GM21447 (cell line): Measurements from ENCODE around the gene FHAD1.
"Not testable (repeated sequence)": the region's sequence is repeated elsewhere in the genome, so short reads cannot be mapped to it uniquely, and the experiment has no call there.

Experiments
- ATAC-seq: cut with Tn5 transposase; IDR thresholded peaks from one replicate; pipeline ENCODE4 v1.9.1; 2021; ENCODE audit not compliant: unreplicated experiment

The FHAD1 gene

DNA sequence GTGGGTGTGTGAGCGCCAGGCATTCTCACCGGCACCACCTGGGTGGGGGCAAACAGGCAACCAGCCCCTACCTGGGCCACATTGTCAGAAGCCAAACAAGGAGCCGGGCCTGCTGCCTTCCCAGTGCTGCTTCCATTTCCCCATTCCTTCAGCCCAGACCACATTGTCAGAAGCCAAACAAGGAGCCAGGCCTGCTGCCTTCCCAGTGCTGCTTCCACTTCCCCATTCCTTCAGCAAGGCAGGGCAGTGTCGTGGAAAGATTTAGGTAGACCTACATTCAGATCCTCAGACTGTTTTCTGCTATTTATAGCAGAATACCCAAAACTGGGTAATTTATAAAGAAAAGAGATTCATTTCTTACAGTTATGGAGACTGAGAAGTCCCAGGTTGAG is 115.7 kb downstream of the FHAD1 start:
- no peak for ATAC-seq

DNA sequence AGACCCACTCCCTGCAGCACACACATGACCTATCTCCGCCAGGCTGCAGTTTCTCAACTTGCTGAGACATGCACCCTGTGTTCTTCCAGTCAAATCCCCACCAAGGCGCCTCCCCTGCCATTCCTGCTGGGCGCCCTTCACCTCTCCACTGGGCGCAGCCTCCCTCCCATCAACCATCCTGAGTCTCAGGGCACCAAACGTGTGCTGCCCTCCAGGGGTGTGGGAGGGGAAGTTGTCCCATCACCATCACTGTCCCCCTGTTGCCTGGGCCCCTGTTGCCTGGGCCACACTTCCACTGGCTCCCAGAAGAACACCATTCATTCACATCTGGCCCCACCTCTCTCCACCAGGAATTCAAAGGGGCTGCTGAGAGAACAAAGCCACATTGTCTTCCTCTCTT is 117.7 kb downstream of the FHAD1 start:
- no peak for ATAC-seq

DNA sequence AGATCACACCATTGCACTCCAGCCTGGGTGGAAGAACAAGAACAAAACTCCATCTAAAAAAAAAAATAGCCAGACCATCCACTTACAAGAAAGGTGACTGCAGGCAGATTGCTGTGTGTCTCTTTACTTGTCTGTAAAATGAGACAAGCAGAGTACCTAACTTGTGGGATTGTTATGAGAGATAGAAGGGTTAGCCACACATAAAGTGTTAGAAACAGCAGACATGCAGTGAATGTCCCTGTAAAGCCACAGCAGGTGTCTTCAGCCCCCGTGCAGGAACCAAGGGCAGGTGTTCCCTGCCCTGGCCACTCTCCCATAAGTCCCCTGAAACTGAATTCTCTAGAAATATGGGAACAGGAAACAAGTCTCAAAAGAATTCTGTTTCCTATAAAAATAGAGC is 121.9 kb downstream of the FHAD1 start:
- no peak for ATAC-seq

DNA sequence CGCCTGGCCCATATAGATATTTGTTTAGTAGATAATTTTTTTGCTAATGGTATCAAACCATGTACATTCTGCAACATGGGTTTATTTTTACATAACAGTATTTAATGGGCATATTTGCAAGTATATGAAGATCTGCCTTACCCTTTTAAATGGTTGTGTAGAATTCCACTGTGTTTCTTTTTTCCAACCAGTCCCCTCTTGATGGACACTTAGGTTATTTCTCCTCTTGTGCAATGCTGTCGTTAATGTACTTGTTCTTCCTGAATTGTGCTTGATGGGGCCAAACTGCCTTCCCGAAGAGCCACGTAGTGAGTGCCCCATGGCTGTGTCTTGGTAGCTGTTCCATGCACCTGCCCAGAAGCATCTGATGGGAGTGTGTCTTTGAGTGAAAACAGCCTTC is 123.2 kb downstream of the FHAD1 start:
- no peak for ATAC-seq

DNA sequence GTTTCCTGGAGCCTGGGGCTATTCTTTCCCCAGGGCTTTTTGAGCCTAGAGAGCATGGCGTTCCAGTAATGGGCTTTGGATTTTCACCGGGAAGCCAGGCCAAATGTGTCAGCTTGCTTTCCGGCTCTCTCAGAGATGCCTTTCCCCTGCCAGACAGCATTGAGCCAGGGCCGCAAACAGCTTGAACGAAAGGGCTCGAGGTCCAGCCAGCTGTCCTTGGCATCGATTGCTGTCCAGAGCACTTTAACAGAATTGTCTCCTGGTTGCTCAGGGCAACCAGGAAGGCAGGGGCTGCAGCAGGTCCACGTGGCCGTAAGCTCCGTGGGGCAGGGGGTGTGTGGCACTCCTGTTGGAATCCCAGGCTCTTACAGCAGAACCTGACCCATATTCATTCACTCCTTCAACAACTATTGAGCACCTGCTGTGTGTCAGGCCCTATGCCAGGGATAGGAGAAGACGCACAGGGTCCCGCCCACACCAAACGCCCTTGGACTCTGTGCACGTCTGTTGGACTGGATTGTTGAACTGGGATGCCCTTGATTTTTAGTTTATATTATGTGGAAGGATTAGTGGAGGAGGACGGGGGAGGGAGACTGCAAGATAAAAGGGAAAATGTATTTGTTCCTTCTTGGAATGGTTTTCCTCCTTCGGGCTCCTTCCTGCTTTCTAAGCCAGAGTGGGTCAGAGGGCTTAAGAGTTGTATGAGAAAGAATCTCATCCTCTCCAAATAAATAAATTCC is 123.9 kb downstream of the FHAD1 start:
- no peak for ATAC-seq

DNA sequence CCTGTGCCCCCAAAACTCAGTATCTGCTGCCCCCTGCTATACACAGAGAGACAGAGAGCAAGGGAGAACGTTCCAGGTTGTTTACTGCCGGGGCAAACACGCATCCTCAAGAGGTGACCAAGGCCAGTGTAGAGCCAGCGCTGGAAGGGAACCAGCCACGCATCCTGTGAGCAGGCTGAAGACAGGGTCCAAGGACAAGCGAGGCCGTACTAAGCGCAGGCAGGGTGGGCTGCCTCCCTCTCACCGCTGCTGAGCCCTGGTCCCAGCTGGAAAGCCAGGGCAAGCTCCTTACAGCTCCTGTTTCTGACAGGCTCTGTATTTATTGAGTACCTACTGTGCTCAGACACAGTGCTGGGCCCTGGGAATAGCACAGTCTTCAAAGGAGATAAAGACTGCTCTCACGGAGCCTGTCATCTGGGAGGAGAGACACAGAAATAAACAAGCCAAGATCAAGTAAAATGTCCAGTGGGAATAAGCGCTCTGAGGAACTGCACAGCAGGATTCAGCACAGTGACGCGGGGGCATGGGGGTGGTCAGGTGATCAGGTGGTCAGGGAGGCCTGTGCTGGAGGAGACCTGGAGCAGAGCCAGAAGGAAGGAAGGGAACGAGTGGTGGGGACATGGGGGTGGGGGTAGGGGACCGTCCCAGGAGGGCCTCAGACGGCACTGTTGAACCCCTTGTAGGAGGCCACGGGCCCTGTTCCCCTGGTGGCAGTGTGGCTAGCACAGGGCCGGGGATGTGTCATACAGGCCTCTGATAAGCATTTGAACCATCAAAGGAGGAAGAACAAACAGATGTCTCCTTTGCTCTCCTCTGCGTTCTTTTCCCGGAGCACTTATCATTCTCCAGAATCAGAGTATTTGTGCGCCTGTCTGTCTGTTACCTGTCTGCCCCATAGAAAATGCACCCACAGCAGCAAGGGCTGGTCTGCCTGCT is 124.9 kb downstream of the FHAD1 start:
- ATAC-seq: no peak

DNA sequence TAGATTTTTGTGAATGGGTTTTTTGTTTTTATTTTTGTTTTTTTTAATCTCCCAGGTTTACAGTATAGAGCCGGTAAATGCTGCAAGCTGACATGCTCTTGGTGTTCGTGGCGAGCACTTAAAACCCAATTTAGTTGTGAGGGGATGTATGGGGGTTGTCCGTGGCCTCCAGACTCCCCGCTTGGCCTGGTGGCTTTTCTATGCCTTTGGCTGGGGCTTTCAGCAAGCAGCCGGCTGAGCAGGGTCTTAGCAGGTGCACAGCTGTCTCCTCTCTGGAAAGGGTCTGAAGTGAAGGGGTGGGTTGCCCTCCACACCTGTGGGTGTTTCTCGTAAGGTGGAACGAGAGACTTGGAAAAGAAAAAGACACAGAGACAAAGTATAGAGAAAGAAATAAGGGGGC is 131.7 kb downstream of the FHAD1 start:
- no peak for ATAC-seq

DNA sequence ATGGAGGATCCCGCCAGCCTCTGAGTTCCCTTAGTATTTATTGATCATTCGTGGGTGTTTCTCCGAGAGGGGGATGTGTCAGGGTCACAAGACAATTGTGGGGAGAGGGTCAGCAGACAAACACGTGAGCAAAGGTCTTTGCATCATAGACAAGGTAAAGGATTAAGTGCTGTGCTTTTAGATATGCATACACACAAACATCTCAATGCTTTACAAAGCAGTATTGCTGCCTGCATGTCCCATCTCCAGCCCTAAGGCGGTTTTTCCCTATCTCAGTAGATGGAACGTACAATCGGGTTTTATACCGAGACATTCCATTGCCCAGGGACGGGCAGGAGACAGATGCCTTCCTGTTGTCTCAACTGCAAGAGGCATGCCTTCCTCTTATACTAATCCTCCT is 132.1 kb downstream of the FHAD1 start:
- ATAC-seq: not testable (repeated sequence)

DNA sequence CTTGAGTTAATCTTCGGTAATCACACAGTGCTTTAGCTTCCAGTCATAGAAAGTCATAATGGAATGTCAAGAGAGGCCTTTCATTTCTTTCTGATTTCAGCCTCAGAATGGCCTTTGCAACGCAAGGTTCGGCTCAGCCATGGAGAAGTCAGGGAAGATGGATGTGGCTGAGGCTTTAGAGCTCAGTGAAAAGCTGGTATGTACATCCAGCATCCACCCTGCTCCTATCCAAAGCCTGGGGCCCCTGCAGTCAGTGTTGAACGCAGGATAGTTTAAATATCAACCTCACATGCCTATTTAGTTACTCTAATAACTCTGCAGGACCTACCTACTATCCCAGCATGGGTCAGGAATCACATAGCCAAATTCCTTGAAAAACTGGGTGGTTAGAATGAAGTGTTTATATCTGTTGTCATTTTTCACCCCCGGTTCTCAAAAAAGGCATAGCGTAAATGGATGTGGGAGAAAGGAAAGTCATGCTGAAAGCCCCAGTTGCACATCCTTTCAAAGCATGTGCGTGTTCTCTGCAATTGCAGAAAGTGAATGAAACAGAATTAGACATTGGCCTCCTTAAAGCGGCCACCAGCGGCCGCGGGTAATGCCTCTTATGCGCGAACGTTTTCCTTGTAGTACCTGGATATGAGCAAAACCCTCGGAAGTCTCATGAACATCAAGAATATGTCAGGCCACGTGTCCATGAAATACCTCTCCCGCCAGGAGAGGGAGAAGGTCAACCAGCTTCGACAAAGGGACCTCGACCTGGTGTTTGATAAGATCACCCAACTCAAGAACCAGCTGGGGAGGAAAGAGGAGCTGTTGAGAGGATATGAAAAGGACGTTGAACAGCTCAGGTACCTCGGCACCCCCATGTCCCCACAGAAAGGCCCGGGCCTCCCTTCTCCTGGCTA is 133.8 kb downstream of the FHAD1 start:
- no peak for ATAC-seq

DNA sequence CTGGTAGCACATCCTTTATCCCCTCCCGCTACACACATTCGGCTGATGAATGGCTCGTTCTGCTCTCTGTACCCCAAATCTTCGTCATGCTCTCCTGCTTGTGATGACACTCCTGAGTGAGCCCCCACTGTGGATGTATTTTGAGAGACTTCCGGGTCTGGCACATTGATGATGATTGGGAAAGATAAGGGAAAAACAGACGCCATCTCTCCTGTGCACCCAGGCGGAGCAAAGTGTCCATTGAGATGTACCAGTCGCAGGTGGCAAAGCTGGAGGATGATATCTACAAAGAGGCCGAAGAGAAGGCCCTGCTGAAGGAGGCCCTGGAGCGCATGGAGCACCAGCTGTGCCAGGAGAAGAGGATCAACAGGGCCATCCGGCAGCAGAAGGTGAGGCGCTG is 134.8 kb downstream of the FHAD1 start:
- no peak for ATAC-seq

DNA sequence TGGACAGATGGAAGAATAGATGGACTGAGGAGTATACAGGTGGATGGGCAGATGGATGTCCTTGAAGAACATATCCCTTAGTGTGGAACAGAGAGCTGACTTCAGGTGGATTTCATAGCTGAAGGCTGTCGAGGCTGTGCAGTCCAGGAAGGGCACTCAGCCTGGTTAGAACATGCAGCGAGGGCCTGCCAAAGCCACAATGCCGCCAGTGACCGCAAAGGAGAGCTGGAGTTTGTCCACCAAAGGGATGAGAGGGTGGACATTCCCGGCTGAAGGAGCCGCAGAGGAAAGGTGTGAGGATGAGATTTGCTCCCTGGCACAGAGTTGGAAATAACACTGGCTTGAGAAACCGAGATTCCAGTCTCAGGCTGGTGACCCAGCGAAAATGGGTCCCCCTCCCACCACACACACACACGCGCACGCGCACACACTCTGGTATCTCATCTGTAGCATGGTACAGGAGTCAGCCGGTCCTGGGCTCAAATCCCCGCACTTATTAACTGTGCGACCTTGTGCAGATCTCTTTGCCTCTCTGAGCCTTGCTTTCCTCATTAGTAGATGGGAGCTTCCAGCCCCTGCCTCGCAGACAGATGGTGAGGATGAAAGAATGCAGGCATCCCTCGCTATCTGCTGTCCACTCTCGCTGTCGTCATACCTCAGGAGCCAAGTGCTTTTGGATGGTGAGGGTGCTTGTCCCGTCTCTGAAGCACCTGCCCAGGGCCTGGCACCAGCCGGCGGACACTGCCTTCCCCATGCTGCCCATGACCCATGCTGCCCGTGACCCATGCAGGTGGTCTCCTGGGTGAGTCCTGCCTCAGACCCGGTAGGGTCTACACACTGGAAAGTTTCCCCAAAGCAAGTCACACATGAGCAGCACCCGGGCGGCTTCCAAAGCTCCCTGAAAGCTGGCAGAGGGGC is 135.8 kb downstream of the FHAD1 start:
- ATAC-seq: no peak

DNA sequence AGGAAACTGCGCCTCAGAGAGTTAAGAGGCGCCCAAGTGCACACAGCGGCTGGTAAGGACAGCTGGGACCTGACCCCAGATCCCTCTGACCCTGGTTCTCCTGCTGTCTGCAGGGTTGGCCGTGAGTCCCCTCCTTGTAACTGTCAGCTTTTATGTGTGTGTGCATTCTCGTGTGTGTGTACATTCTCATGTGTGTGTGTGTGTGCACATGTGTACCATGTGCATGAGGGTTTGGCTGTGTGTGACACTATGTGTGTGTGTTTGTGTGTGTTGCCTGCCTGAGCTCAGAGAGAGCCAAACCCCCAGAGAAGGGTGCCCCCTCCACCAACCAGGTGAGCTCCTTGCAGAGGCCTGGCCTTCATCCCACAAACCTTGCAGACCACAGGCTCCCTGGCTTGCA is 136.8 kb downstream of the FHAD1 start:
- ATAC-seq: no peak

DNA sequence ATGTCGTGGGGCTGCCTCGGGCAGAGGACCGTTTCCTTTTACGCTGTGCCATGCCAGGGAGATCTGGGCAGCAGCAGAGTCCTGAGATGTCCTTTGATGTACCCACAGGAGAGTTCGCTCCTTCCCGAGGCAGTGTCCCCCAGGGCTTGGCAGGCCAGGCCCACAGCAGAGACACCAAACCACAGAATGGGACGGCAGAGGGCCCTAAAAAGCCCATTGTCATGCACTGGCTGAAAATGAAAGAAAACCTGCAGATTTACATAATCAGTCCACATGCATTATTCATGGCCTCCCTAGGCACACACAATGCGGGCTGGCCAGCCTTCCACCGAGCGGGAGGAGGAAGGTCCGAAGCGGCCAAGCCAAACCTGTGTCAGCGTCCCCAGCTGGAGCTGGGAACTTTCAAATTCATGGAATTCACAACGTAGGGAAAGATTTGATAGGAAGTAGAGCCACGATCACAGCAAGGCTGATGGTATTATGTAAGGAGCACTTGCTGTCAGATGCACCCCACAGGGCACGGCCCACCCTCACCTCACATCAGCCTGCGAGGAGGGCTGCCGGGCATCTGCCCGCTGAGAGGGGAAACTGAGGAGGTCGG is 137.4 kb downstream of the FHAD1 start:
- ATAC-seq: no peak

DNA sequence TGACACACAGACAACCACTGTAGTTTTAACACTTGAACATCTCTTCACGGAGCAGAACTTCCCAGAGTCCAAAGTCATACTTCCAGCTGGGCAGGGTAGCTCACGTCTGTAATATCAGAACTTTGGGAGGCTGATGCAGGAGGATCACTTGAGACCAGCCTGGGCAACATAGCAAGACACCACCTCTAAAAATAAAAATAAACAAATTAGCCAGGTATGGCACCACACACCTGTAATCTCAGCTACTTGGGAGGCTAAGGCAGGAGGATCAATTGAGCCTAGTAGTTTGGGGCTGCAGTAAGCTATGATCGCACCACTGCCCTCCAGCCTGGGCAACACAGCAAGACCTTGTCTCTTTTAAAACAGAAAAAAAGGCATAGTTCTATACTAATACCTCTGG is 138.4 kb downstream of the FHAD1 start:
- no peak for ATAC-seq

DNA sequence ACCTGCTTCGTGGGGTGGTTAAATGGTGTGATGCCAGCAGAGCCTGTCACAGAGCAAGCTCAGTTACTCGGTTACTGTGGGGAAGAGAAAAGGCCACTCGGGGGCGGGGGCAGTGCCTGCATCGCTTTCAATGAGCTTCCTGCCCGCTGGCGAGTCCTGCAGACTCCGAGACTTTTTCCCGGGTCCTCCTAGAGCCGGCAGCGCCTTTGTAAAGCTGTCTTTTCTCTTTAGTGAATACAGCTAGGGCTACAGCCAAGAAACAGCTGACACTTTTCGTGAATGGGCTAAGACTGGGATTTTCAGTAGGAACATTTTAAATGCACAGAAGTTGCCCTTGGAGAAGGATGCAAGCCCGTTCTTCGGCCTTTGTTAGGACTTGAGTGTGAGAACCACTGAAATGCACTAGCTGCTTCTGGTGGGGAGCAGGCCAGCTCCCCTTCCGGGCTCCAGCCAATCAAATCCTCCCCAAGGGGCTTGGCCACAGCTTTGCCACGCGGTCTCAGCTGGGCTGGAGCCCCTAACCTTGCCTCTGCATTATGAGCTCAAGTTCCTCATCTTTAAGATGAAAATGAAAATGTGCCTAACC is 139.2 kb downstream of the FHAD1 start:
- ATAC-seq: no peak

DNA sequence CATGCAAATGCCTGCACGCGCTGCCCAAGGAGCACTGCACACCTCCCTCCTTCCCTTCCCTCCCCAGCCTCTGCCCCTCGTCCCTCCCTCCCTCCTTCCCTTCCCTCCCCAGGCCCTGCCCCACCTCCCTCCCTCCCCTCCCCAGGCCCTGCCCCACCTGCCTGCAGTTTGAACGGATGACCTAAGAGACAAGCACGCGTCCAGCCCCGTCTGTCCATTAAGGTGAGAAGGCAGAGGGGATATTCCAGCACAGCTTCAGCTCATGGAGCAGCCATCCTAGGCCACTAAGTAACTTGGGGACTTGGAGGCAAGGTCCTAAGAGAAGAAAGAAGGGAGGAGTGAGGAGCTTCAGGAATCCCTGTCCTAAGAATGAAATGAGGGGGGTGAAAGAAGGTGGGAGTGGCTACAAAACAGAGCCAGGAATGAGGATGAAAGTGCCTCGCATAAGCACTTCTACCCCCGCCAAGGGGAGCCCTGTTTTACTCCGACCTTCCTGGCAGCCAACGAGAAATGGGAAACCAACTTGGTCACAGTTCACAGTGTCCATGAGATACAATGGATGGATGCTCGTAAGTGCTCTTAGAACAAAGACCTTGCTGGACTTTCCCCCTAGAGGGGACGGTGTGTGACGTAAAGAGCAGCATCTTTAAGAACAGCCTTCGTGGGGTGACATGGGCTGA is 141.3 kb downstream of the FHAD1 start:
- no peak for ATAC-seq

DNA sequence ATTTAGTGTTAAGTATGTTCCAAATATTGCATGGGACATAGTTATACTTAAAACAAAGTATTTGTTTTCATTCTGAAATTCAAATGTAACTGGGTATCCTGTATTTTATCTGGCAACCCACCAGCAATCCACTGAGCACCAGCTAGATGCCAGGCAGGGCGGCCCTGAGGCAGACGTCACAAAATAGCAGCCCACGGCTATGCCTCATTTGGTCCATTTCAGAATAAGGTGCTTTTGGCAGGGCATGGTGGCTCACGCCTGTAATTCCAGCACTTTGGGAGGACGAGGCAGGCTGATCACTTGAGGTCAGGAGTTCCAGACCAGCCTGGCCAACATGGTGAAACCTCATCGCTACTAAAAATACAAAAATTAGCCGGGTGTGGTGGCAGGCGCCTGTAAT is 142.8 kb downstream of the FHAD1 start:
- not testable (repeated sequence) for ATAC-seq

DNA sequence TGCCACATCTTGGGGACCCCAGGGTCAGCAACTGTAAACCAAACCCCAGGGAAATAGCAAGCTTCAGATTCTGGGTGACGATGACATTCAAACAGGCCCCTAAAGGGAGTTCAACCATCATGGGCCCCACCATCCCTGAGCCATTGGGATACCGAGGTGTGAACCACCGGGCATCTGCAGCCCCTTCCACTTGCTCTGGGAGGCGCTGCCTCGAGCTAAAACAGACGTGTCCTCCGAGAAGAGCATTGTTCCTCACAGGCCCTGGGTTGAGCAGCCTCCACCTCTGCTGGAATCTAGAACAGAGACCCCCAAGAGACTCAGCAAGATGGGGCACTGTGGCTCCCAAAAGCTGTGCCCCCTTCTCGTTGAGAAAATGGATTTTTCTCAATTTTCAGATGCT is 143.6 kb downstream of the FHAD1 start:
- no peak for ATAC-seq

DNA sequence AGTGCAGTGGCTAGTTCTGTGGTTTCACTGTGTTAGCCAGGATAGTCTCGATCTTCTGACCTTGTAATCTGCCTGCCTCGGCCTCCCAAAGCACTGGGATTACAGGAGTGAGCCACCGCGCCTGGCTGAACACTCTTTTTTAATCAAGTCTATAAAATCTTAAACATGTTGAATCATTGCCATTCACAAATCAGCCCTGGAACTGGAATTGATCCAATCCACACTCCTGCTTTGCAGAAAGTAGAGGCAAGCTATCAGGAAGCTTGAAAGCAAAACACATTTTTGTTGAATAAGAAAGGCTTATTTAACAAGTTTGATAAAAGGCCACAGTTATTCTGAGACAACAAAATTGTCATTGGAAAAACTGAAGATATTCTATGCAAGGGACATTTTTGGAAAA is 144.3 kb downstream of the FHAD1 start:
- ATAC-seq: no peak
